Panc1 (cell line): ENCODE measurements around the gene LIN7B.

Source experiments
- POLR2AphosphoS5 ChIP-seq: IDR thresholded peaks from 2 replicates; pipeline ENCODE4 v1.6.1; 2012; ENCODE audit warnings: mild to moderate bottlenecking, low read depth, low read length, moderate library complexity
- SIN3A ChIP-seq: IDR thresholded peaks from 2 replicates; pipeline ENCODE4 v1.6.1; 2012; ENCODE audit warnings: low read depth, mild to moderate bottlenecking, low read length, moderate library complexity, borderline replicate concordance; ENCODE audit not compliant: insufficient read depth
- TCF7L2 ChIP-seq: IDR thresholded peaks from 2 replicates; pipeline ENCODE4 v1.6.1; 2011; ENCODE audit warnings: mild to moderate bottlenecking, low read depth, low read length, inconsistent platforms
- TF ChIP-seq, protein P1 (sequence below): fragments of 450-650 bp; IDR thresholded peaks from 2 replicates; pipeline ENCODE4 v1.5.1; 2017; ENCODE audit warnings: mild to moderate bottlenecking

- TF ChIP-seq, protein P1, sequence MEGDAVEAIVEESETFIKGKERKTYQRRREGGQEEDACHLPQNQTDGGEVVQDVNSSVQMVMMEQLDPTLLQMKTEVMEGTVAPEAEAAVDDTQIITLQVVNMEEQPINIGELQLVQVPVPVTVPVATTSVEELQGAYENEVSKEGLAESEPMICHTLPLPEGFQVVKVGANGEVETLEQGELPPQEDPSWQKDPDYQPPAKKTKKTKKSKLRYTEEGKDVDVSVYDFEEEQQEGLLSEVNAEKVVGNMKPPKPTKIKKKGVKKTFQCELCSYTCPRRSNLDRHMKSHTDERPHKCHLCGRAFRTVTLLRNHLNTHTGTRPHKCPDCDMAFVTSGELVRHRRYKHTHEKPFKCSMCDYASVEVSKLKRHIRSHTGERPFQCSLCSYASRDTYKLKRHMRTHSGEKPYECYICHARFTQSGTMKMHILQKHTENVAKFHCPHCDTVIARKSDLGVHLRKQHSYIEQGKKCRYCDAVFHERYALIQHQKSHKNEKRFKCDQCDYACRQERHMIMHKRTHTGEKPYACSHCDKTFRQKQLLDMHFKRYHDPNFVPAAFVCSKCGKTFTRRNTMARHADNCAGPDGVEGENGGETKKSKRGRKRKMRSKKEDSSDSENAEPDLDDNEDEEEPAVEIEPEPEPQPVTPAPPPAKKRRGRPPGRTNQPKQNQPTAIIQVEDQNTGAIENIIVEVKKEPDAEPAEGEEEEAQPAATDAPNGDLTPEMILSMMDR: no peak
- TF ChIP-seq POLR2AphosphoS5 (peak; percentile 63), TCF7L2 (0 out of 2 replicates have a peak, but pooled peaks have one; percentile 29), SIN3A (0 out of 2 replicates have a peak, but pooled peaks have one; percentile 52)
These were observed 4.6 kb downstream of the LIN7B start, which contains the start of gene C19orf73 for GRCh38 chr19:49118565-49119410.
